Thyroid gland (tissue), 4 donors: ENCODE data around the gene TRIM37.

Experiments used
- CTCF ChIP-seq, 6 experiments: fragments of 200-600 bp in 3 of 6; fragments of 450-650 bp in 3 of 6; sonication (generic) in 3 of 6; IDR thresholded peaks; one replicate each; pipeline ENCODE4 v1.5.1; 2016 to 2019; ENCODE audit warnings: antibody characterized with exemption in 6 of 6, mild to moderate bottlenecking in 2 of 6, inconsistent platforms in 1 of 6, moderate library complexity in 1 of 6
- POLR2A ChIP-seq, 2 donors: fragments of 450-650 bp; IDR thresholded peaks; one replicate each; pipeline ENCODE4 v1.6.1; 2017; ENCODE audit warnings: antibody characterized with exemption in 2 of 2, mild to moderate bottlenecking in 2 of 2, moderate library complexity in 1 of 2

GRCh38 chr17:58956997-58957724, 149.5 kb downstream of the TRIM37 start:
- no peak for TF ChIP-seq CTCF (IDR thresholded peaks at IDR 0.05)
- TF ChIP-seq POLR2A (IDR thresholded peaks at IDR 0.05): no peak
